GM23338 (cell line): ENCODE data around the gene IKBIP. TPM values are rescaled to one million over a fixed set of nuclear protein-coding genes. Genes with fewer than 3 reads are reported as not detected.

ENCODE experiments used
- ATAC-seq: fragments of 200-7000 bp; cut with Tn5 transposase; 3 replicates; pipeline ENCODE4 v1.9.1; 2020
- DNase-seq: peaks from one replicate; pipeline ENCODE4 v3.0.0-alpha.2; 2015; ENCODE audit warnings: low spot score
- H2AFZ ChIP-seq: fragments of 200-600 bp; sonication (generic); 2 replicates; pipeline ENCODE4 v1.8.0; 2016; ENCODE audit warnings: antibody characterized with exemption, mild to moderate bottlenecking, moderate library complexity
- H3F3A ChIP-seq: fragments of 200-600 bp; sonication (generic); replicated peaks from 2 replicates; pipeline ENCODE4 v1.8.0; 2017; ENCODE audit warnings: antibody characterized with exemption, mixed run types, low read depth
- H3K27ac ChIP-seq: fragments of 200-600 bp; sonication (generic); 2 replicates; pipeline ENCODE4 v1.6.1; 2016; ENCODE audit warnings: low read depth
- H3K27me3 ChIP-seq: fragments of 200-600 bp; sonication (generic); 2 replicates; pipeline ENCODE4 v1.8.0; 2016; ENCODE audit warnings: mild to moderate bottlenecking, mixed run types, moderate library complexity; ENCODE audit not compliant: insufficient read depth
- H3K36me3 ChIP-seq: fragments of 200-600 bp; sonication (generic); 2 replicates; pipeline ENCODE4 v1.8.0; 2016; ENCODE audit warnings: mild to moderate bottlenecking; ENCODE audit not compliant: insufficient read depth
- H3K4me1 ChIP-seq: fragments of 200-600 bp; sonication (generic); 2 replicates; pipeline ENCODE4 v1.8.0; 2016; ENCODE audit warnings: mild to moderate bottlenecking, moderate library complexity; ENCODE audit not compliant: insufficient read depth
- H3K4me2 ChIP-seq: fragments of 200-600 bp; sonication (generic); 2 replicates; pipeline ENCODE4 v1.7.1; 2017; ENCODE audit warnings: mixed run types
- H3K4me3 ChIP-seq: fragments of 200-600 bp; sonication (generic); 2 replicates; pipeline ENCODE4 v1.6.1; 2016; ENCODE audit warnings: mixed run types
- H3K79me2 ChIP-seq: fragments of 200-600 bp; sonication (generic); replicated peaks from 2 replicates; pipeline ENCODE4 v1.8.0; 2017; ENCODE audit warnings: mild to moderate bottlenecking; ENCODE audit not compliant: insufficient read depth
- H3K9me2 ChIP-seq: fragments of 200-600 bp; sonication (generic); 2 replicates; pipeline ENCODE4 v1.8.0; 2017; ENCODE audit not compliant: insufficient read depth
- H4K20me1 ChIP-seq: fragments of 200-600 bp; sonication (generic); replicated peaks from 2 replicates; pipeline ENCODE4 v1.8.0; 2017; ENCODE audit warnings: mild to moderate bottlenecking; ENCODE audit not compliant: insufficient read depth
- H3K27ac Mint-ChIP-seq: 2 replicates; pipeline ENCODE4 v1.8.0; 2020; ENCODE audit warnings: inconsistent platforms, mild to moderate bottlenecking, moderate library complexity, mixed read lengths
- H3K27me3 Mint-ChIP-seq: 3 replicates; pipeline ENCODE4 v1.8.0; 2022; ENCODE audit warnings: low read depth, mild to moderate bottlenecking, moderate library complexity, mixed read lengths, inconsistent platforms; ENCODE audit not compliant: insufficient read depth, poor library complexity
- H3K36me3 Mint-ChIP-seq: 3 replicates; pipeline ENCODE4 v1.8.0; 2021; ENCODE audit warnings: low read depth, mild to moderate bottlenecking, inconsistent platforms, moderate library complexity, mixed read lengths
- H3K4me1 Mint-ChIP-seq: 3 replicates; pipeline ENCODE4 v1.8.0; 2020; ENCODE audit warnings: mild to moderate bottlenecking, inconsistent platforms, mixed read lengths
- H3K4me3 Mint-ChIP-seq: 3 replicates; pipeline ENCODE4 v1.8.0; 2021; ENCODE audit warnings: moderate library complexity, mild to moderate bottlenecking, inconsistent platforms, mixed read lengths
- H3K9me3 Mint-ChIP-seq: 3 replicates; pipeline ENCODE4 v1.8.0; 2020; ENCODE audit warnings: moderate library complexity, mild to moderate bottlenecking, inconsistent platforms, mixed read lengths
- CREB1 ChIP-seq: fragments of 250-450 bp; sonication (Bioruptor Pico); IDR thresholded peaks from 2 replicates; pipeline ENCODE4 v1.5.0; 2020; ENCODE audit warnings: low read depth, mild to moderate bottlenecking, moderate library complexity
- CTCF ChIP-seq, 2 experiments: fragments of 200-600 bp in 1 of 2; sonication (generic) in 1 of 2; conservative IDR thresholded peaks; 2 replicates each; pipeline versions ENCODE4 v1.5.1 to v1.6.1; 2016 to 2017; ENCODE audit warnings: antibody characterized with exemption in 2 of 2, low read depth in 2 of 2, mild to moderate bottlenecking in 2 of 2, moderate library complexity in 1 of 2
- ETS1 ChIP-seq: IDR thresholded peaks from 2 replicates; pipeline ENCODE4 v1.6.1; 2016; ENCODE audit warnings: antibody characterized with exemption
- EZH2 ChIP-seq: fragments of 200-600 bp; sonication (generic); IDR thresholded peaks from one replicate; pipeline ENCODE4 v1.8.0; 2017; ENCODE audit warnings: antibody characterized with exemption, mild to moderate bottlenecking, low read depth; ENCODE audit not compliant: unreplicated experiment
- JUNB ChIP-seq: IDR thresholded peaks from one replicate; pipeline ENCODE4 v1.6.1; 2016; ENCODE audit warnings: antibody characterized with exemption; ENCODE audit not compliant: unreplicated experiment
- POLR2AphosphoS5 ChIP-seq: IDR thresholded peaks from 2 replicates; pipeline ENCODE4 v1.6.1; 2016; ENCODE audit warnings: antibody characterized with exemption, low read depth
- STAT1 ChIP-seq: IDR thresholded peaks from one replicate; pipeline ENCODE4 v1.6.1; 2016; ENCODE audit warnings: antibody characterized with exemption; ENCODE audit not compliant: unreplicated experiment
- ZNF114 ChIP-seq: fragments of 250-450 bp; sonication (Bioruptor Pico); IDR thresholded peaks from 2 replicates; pipeline ENCODE4 v1.5.0; 2020; ENCODE audit warnings: mild to moderate bottlenecking, moderate library complexity
- polyA plus RNA-seq: library from polyadenylated mRNA; unstranded; fragments of >200 nt; fragmentation: Nextera tagmentation; extraction: Ambion mirVana; gene quantifications from 2 replicates; pipeline ENCODE4 v1.2.1, GENCODE V29; 2016
- total RNA-seq: library from RNA; depleted of rRNA; stranded (reverse); fragments of >200 nt; shearing (Covaris generic); gene quantifications from 2 replicates; pipeline ENCODE4 v1.2.3, GENCODE V29; 2014

IKBIP gene
- total and polyA plus RNA-seq, 2 experiments from 2014 or later = 17.8 to 22.5 TPM

GRCh38 chr12:98691351-98691750 is 46.8 kb upstream of the IKBIP start:
- TF ChIP-seq CTCF (conservative IDR thresholded peaks at IDR 0.05; ENCODE audit: low read depth in 2 of 2) = no peak
- no peak for TF ChIP-seq JUNB
- TF ChIP-seq CREB1 (CRISPR knock-in tag) = no peak
- TF ChIP-seq POLR2AphosphoS5 = no peak
- TF ChIP-seq EZH2 = no peak
- TF ChIP-seq ZNF114 (CRISPR knock-in tag) = no peak
- TF ChIP-seq STAT1 = no peak
- no peak for TF ChIP-seq ETS1
- Histone ChIP-seq H3K36me3 (no peaks in the 10 kb centered on the region), H2AFZ (no peak overlapping the region), H3K4me2 (no peak overlapping the region), H3K27ac (no peak overlapping the region), H3K9me2 (no peaks in the 10 kb centered on the region), H3K4me1 (peaks cover 11% of the 10 kb centered on the region), H3K79me2 (no peaks in the 10 kb centered on the region), H4K20me1 (no peaks in the 10 kb centered on the region), H3K4me3 (no peak overlapping the region), H3F3A (no peaks in the 10 kb centered on the region), H3K27me3 (no peaks in the 10 kb centered on the region)
- DNase-seq (no peak), ATAC-seq (no peak)
- Mint-ChIP-seq H3K36me3 (no peaks in the 10 kb centered on the region; the same call in 2 of the 3 replicates), H3K4me3 (no peak overlapping the region), H3K4me1 (peaks cover 10% of the 10 kb centered on the region), H3K27ac (no peak overlapping the region), H3K9me3 (no peaks in the 10 kb centered on the region), H3K27me3 (peaks cover 5% of the 10 kb centered on the region)

GRCh38 chr12:98686603-98687002 is 42.0 kb upstream of the IKBIP start:
- Mint-ChIP-seq H3K27me3 (no peaks in the 10 kb centered on the region), H3K4me3 (no peak overlapping the region), H3K9me3 (no peaks in the 10 kb centered on the region), H3K27ac (no peak overlapping the region), H3K36me3 (peaks cover 9% of the 10 kb centered on the region; the same call in 2 of the 3 replicates), H3K4me1 (no peaks in the 10 kb centered on the region; the same call in 2 of the 3 replicates)
- no peaks in the 10 kb centered on the region for H3K4me1 ChIP-seq
- H3K36me3 ChIP-seq = peaks cover 5% of the 10 kb centered on the region; the same call in 1 of the 2 replicates
- no peaks in the 10 kb centered on the region for H3K9me2 ChIP-seq
- no peak overlapping the region for H3K4me3 ChIP-seq
- no peak overlapping the region for H3K4me2 ChIP-seq
- ATAC-seq (no peak), DNase-seq (no peak)
- TF ChIP-seq CREB1 (CRISPR knock-in tag) (no peak), ETS1 (no peak), EZH2 (no peak), STAT1 (no peak)
- no peaks in the 10 kb centered on the region for H3K27me3 ChIP-seq
- H2AFZ ChIP-seq = no peak overlapping the region
- no peaks in the 10 kb centered on the region for H4K20me1 ChIP-seq
- no peak overlapping the region for H3K27ac ChIP-seq
- H3F3A ChIP-seq = no peaks in the 10 kb centered on the region
- no peaks in the 10 kb centered on the region for H3K79me2 ChIP-seq
